Uterus (tissue), 4 donors: Measurements from ENCODE around the gene MEIOB. TPM values are rescaled to one million over a fixed set of nuclear protein-coding genes. Genes with fewer than 3 reads are reported as not detected.

Experiments used
- DNase-seq, 2 donors: peaks; one replicate each; pipeline ENCODE4 v3.0.0-alpha.2; 2019 to 2020
- H3K27ac ChIP-seq, 2 donors: fragments of 200-600 bp; sonication (generic); 1 replicate in 1 of 2; 2 replicates in 1 of 2; pipeline ENCODE4 v1.5.1; 2016 to 2018
- H3K27me3 ChIP-seq, 2 donors: fragments of 200-600 bp; sonication (generic); one replicate each; pipeline ENCODE4 v1.5.1; 2018 to 2019; ENCODE audit warnings: control low read depth in 1 of 2
- H3K36me3 ChIP-seq, 2 donors: fragments of 200-600 bp; sonication (generic); one replicate each; pipeline ENCODE4 v1.5.1; 2019; ENCODE audit warnings: control low read depth in 1 of 2
- H3K4me1 ChIP-seq, 2 donors: fragments of 200-600 bp; sonication (generic); one replicate each; pipeline ENCODE4 v1.5.1; 2018 to 2019; ENCODE audit warnings: control low read depth in 1 of 2
- H3K4me3 ChIP-seq, 2 donors: fragments of 200-600 bp; sonication (generic); 1 replicate in 1 of 2; 2 replicates in 1 of 2; pipeline ENCODE4 v1.5.1; 2018 to 2019; ENCODE audit warnings: mild to moderate bottlenecking in 1 of 2
- H3K9me3 ChIP-seq, 2 donors: fragments of 200-600 bp; sonication (generic); one replicate each; pipeline ENCODE4 v1.5.1; 2019; ENCODE audit warnings: control low read depth in 1 of 2
- CTCF ChIP-seq, 4 experiments: fragments of 200-600 bp in 2 of 4; fragments of 450-650 bp in 2 of 4; sonication (generic) in 2 of 4; IDR thresholded peaks; one replicate each; pipeline ENCODE4 v1.5.1; 2016 to 2019; ENCODE audit warnings: antibody characterized with exemption in 4 of 4, mild to moderate bottlenecking in 2 of 4, moderate library complexity in 1 of 4
- POLR2A ChIP-seq, 2 donors: fragments of 450-650 bp; IDR thresholded peaks; one replicate each; pipeline ENCODE4 v1.6.1; 2016; ENCODE audit warnings: antibody characterized with exemption in 2 of 2, mild to moderate bottlenecking in 1 of 2, moderate library complexity in 1 of 2
- intact Hi-C: fragments of 100-400 bp; cut with DNase I; formaldehyde crosslinking; loops from one replicate; pipeline ENCODE4 v1.15.1; 2023; ENCODE audit warnings: low total_unique reads
- total RNA-seq, 4 donors: library from RNA; depleted of rRNA in 3 of 4; stranded (reverse); fragments of >200 nt in 3 of 4; gene quantifications; one replicate each; pipeline versions ENCODE4 v1.1.0 to v1.2.4, GENCODE V29; 2014 to 2023
- donor health status: DM: yes; HTN: yes; CAD: no.

Gene MEIOB
- total RNA-seq, 4 donors from 2014 or later = 0.48 to 0.76 TPM; not detected in 2

GRCh38 chr16:1825381-1825863 is 46.5 kb downstream of the MEIOB start:
- DNase-seq = no peak
- Histone ChIP-seq H3K27ac (no peak overlapping the region), H3K4me1 (peaks cover 0 to 12% of the 10 kb centered on the region in 2 donors), H3K36me3 (no peaks in the 10 kb centered on the region), H3K4me3 (peak overlapping the region; percentile 95 to 96), H3K9me3 (no peaks in the 10 kb centered on the region), H3K27me3 (no peaks in the 10 kb centered on the region)
- intact Hi-C loops = no loop called here
- TF ChIP-seq POLR2A (IDR thresholded peaks at IDR 0.05) (no peak), CTCF (IDR thresholded peaks at IDR 0.05) (no peak)

GRCh38 chr16:1823821-1824220 is 48.1 kb downstream of the MEIOB start:
- H3K4me1 ChIP-seq = peaks cover 0 to 12% of the 10 kb centered on the region in 2 donors
- H3K36me3 ChIP-seq = no peaks in the 10 kb centered on the region
- DNase-seq = no peak
- TF ChIP-seq CTCF (IDR thresholded peaks at IDR 0.05) (no peak), POLR2A (IDR thresholded peaks at IDR 0.05) (no peak)
- no peaks in the 10 kb centered on the region for H3K27me3 ChIP-seq
- intact Hi-C loops = no loop called here
- no peak overlapping the region for H3K27ac ChIP-seq
- no peaks in the 10 kb centered on the region for H3K9me3 ChIP-seq
- no peak overlapping the region for H3K4me3 ChIP-seq

- no peak overlapping the region for H3K4me3 ChIP-seq
- H3K36me3 ChIP-seq = no peaks in the 10 kb centered on the region
- TF ChIP-seq CTCF (IDR thresholded peaks at IDR 0.05) = no peak
- no peak for TF ChIP-seq POLR2A (IDR thresholded peaks at IDR 0.05)
- H3K4me1 ChIP-seq = peaks cover 0 to 11% of the 10 kb centered on the region in 2 donors
- H3K27ac ChIP-seq = no peak overlapping the region
- intact Hi-C loops = no loop called here
- DNase-seq = no peak
- H3K27me3 ChIP-seq = no peaks in the 10 kb centered on the region
- no peaks in the 10 kb centered on the region for H3K9me3 ChIP-seq
Measured at GRCh38 chr16:1822801-1823200, 49.2 kb downstream of the MEIOB start.

- DNase-seq = no peak
- TF ChIP-seq POLR2A (IDR thresholded peaks at IDR 0.05) = no peak
- TF ChIP-seq CTCF (IDR thresholded peaks at IDR 0.05) = no peak
- Histone ChIP-seq H3K9me3 (no peaks in the 10 kb centered on the region), H3K4me3 (no peak overlapping the region), H3K4me1 (peaks cover 0 to 9% of the 10 kb centered on the region in 2 donors), H3K27ac (no peak overlapping the region), H3K27me3 (no peaks in the 10 kb centered on the region), H3K36me3 (no peaks in the 10 kb centered on the region)
- intact Hi-C loops = no loop called here
Measured at GRCh38 chr16:1821861-1822611, 49.9 kb downstream of the MEIOB start.

GRCh38 chr16:1820946-1821290 is 51.0 kb downstream of the MEIOB start:
- intact Hi-C loops = no loop called here

More at GRCh38 chr16:1820946-1821290, 51.0 kb downstream of the MEIOB start:
- H3K36me3 ChIP-seq = no peaks in the 10 kb centered on the region
- no peak overlapping the region for H3K27ac ChIP-seq
- no peak for DNase-seq
- peaks cover 0 to 9% of the 10 kb centered on the region in 2 donors for H3K4me1 ChIP-seq
- no peaks in the 10 kb centered on the region for H3K27me3 ChIP-seq
- no peak overlapping the region for H3K4me3 ChIP-seq
- TF ChIP-seq POLR2A (IDR thresholded peaks at IDR 0.05) (no peak), CTCF (IDR thresholded peaks at IDR 0.05) (no peak)
- H3K9me3 ChIP-seq = no peaks in the 10 kb centered on the region
